Transverse colon (tissue), 4 donors: Measurements from ENCODE around the gene ADAT1. TPM values are rescaled to one million over a fixed set of nuclear protein-coding genes. Genes with fewer than 3 reads are reported as not detected.

ENCODE experiments used
- total RNA-seq, 4 donors: library from RNA; depleted of rRNA; stranded (reverse); fragments of >200 nt; gene quantifications; one replicate each; pipeline ENCODE4 v1.1.0, GENCODE V29; 2016

ADAT1 gene
- total RNA-seq, 4 donors from 2014 or later: 14.1 to 94.3 (median 49.1) TPM

Other genes with a start within 250 kb of the ADAT1 start
- gene CFDP1, start 189.8 kb downstream of the ADAT1 start, total RNA-seq: 100 to 1,000 TPM in 3 of 4 donors, 10 to 100 TPM in 1; 51.2 to 318 (median 145) TPM
- 10 to 100 TPM; 16.5 to 96.7 (median 49.2) TPM for gene TMEM170A, start 158.6 kb downstream of the ADAT1 start, total RNA-seq
- 1 to 10 TPM; 1.7 to 3.7 (median 2.9) TPM for gene CHST6, start 127.8 kb downstream of the ADAT1 start, total RNA-seq
- gene CHST5, start 87.2 kb downstream of the ADAT1 start, total RNA-seq: 10 to 100 TPM; 17.6 to 52.0 (median 33.8) TPM
- 10 to 100 TPM in 1 of 4 donors, 1 to 10 TPM in 3; 1.5 to 12.5 (median 5.3) TPM for gene TMEM231, start 67.0 kb downstream of the ADAT1 start, total RNA-seq
- 100 to 1,000 TPM in 1 of 4 donors, 10 to 100 TPM in 3; 40.0 to 128 (median 81.3) TPM for gene GABARAPL2, start 56.9 kb downstream of the ADAT1 start, total RNA-seq
- gene KARS1, start 24.4 kb upstream of the ADAT1 start, total RNA-seq: 10 to 100 TPM; 15.3 to 86.5 (median 76.4) TPM
- 10 to 100 TPM; 20.9 to 50.0 (median 36.3) TPM for gene TERF2IP, start 24.5 kb upstream of the ADAT1 start, total RNA-seq
- gene CPHXL2, start 53.7 kb upstream of the ADAT1 start, total RNA-seq: not detected
- gene DUXB, start 78.2 kb upstream of the ADAT1 start, total RNA-seq: not detected
- not detected for gene CPHXL, start 103.2 kb upstream of the ADAT1 start, total RNA-seq